CD4-positive, alpha-beta T cell treated with Interleukin-4 for 1 hour (primary cell): Measurements from ENCODE around the gene SLC12A5.
"Not testable (repeated sequence)": the region's sequence is repeated elsewhere in the genome, so short reads cannot be mapped to it uniquely, and the experiment has no call there.

Experiments used
- DNase-seq, 2 donors: peaks; one replicate each; pipeline ENCODE4 v3.0.0-alpha.2; 2020 to 2022

The SLC12A5 gene

GRCh38 chr20:46083101-46083500, 54.1 kb downstream of the SLC12A5 start:
- no peak for DNase-seq

- no peak for DNase-seq
Observed at GRCh38 chr20:46083531-46084061, 54.6 kb downstream of the SLC12A5 start.

- no peak for DNase-seq
Observed at GRCh38 chr20:46084805-46085178, 55.8 kb downstream of the SLC12A5 start.

GRCh38 chr20:46085179-46085851, 56.3 kb downstream of the SLC12A5 start:
- DNase-seq = no peak

GRCh38 chr20:46087161-46087560, 58.1 kb downstream of the SLC12A5 start:
- peak in 1 of 2 donors; percentile 19 for DNase-seq

- DNase-seq = no peak
Observed at GRCh38 chr20:46088409-46089166, 59.6 kb downstream of the SLC12A5 start.

- DNase-seq = no peak
Observed at GRCh38 chr20:46089167-46089416, 60.1 kb downstream of the SLC12A5 start.

- DNase-seq = peak; percentile 95
Observed at GRCh38 chr20:46089417-46090388, 60.7 kb downstream of the SLC12A5 start, which contains the start of gene NCOA5. Gene NCOA5, minus strand, starts transcription at chr20:46089962. Its CDS starts 10,538 bp downstream, at chr20:46079424.

- DNase-seq = not testable (repeated sequence)
Observed at GRCh38 chr20:46091622-46092535, 62.9 kb downstream of the SLC12A5 start.

GRCh38 chr20:46093531-46093930, 64.5 kb downstream of the SLC12A5 start:
- no peak for DNase-seq

- peak in 1 of 2 donors; percentile 60 for DNase-seq
Observed at GRCh38 chr20:46099491-46100287, 70.7 kb downstream of the SLC12A5 start.

- DNase-seq = not testable (repeated sequence)
Observed at GRCh38 chr20:46100444-46100843, 71.4 kb downstream of the SLC12A5 start.

GRCh38 chr20:46100988-46101387, 72.0 kb downstream of the SLC12A5 start:
- no peak for DNase-seq

- DNase-seq = no peak
Observed at GRCh38 chr20:46101957-46102356, 72.9 kb downstream of the SLC12A5 start.

GRCh38 chr20:46102940-46103339, 73.9 kb downstream of the SLC12A5 start:
- no peak for DNase-seq

GRCh38 chr20:46104262-46104661, 75.2 kb downstream of the SLC12A5 start:
- no peak for DNase-seq

- no peak for DNase-seq
Observed at GRCh38 chr20:46107061-46107460, 78.0 kb downstream of the SLC12A5 start.

GRCh38 chr20:46108435-46108841, 79.4 kb downstream of the SLC12A5 start:
- DNase-seq = peak in 1 of 2 donors; percentile 48

- no peak for DNase-seq
Observed at GRCh38 chr20:46108976-46109375, 80.0 kb downstream of the SLC12A5 start.
